Ovary (tissue), 3 donors: ENCODE measurements around the gene MIER3.

Experiments
- EP300 ChIP-seq: sonication (generic); formaldehyde crosslinking; IDR thresholded peaks from one replicate; pipeline ENCODE4 v1.6.1; 2017; ENCODE audit warnings: antibody characterized with exemption
- POLR2A ChIP-seq: fragments of 450-650 bp; IDR thresholded peaks from one replicate; pipeline ENCODE4 v1.6.1; 2017; ENCODE audit warnings: antibody characterized with exemption, mild to moderate bottlenecking, moderate library complexity
- TF ChIP-seq, protein P1 (sequence below), 3 donors: fragments of 450-650 bp in 2 of 3; fragments of 200-600 bp in 1 of 3; IDR thresholded peaks; one replicate each; pipeline versions ENCODE4 v1.5.1 to v1.8.0; 2016 to 2022; ENCODE audit warnings: antibody characterized with exemption in 3 of 3, mild to moderate bottlenecking in 1 of 3
- donor health status: DM: no; HTN: no; CAD: no.

DNA sequence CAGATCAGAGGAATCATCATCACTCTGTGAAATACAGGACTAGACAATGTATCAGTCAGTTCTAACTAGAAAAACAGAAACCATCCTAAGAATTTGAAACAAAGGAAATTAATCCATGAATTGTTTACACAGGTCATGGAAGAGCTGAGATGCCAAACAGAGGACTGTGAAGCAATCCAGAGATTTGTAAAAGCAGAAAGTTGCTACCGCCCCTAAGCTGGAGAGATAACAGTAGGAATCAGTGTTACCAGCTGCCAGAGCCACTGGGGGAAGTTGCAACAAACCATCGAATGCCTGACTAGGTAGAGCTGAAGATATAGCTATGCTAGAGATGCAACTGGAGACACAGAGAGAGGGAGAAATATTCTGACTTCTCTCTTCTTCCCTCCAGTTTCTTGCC, 10.4 kb upstream of the MIER3 start:
- TF ChIP-seq, protein P1, sequence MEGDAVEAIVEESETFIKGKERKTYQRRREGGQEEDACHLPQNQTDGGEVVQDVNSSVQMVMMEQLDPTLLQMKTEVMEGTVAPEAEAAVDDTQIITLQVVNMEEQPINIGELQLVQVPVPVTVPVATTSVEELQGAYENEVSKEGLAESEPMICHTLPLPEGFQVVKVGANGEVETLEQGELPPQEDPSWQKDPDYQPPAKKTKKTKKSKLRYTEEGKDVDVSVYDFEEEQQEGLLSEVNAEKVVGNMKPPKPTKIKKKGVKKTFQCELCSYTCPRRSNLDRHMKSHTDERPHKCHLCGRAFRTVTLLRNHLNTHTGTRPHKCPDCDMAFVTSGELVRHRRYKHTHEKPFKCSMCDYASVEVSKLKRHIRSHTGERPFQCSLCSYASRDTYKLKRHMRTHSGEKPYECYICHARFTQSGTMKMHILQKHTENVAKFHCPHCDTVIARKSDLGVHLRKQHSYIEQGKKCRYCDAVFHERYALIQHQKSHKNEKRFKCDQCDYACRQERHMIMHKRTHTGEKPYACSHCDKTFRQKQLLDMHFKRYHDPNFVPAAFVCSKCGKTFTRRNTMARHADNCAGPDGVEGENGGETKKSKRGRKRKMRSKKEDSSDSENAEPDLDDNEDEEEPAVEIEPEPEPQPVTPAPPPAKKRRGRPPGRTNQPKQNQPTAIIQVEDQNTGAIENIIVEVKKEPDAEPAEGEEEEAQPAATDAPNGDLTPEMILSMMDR (IDR thresholded peaks at IDR 0.05): no peak
- TF ChIP-seq POLR2A (no peak), EP300 (no peak)
